GM18519 (cell line): ENCODE measurements around the gene CCPG1.
A peak's percentile ranks its signal among the peaks of the same experiment; 100 is the strongest.

Source experiments
- ATAC-seq: cut with Tn5 transposase; IDR thresholded peaks from one replicate; pipeline ENCODE4 v1.9.1; 2021; ENCODE audit warnings: mild to moderate bottlenecking, moderate library complexity; ENCODE audit not compliant: unreplicated experiment, low FRiP score

The CCPG1 gene

GRCh38 chr15:55387027-55387426 is 21.1 kb downstream of the CCPG1 start:
- ATAC-seq: no peak

GRCh38 chr15:55383687-55384086 is 24.5 kb downstream of the CCPG1 start:
- ATAC-seq: no peak

- no peak for ATAC-seq
Measured at GRCh38 chr15:55381595-55381994, 26.6 kb downstream of the CCPG1 start.

GRCh38 chr15:55379095-55379494 is 29.1 kb downstream of the CCPG1 start:
- no peak for ATAC-seq

GRCh38 chr15:55372701-55373440 is 35.3 kb downstream of the CCPG1 start:
- peak; percentile 57 for ATAC-seq

DNA sequence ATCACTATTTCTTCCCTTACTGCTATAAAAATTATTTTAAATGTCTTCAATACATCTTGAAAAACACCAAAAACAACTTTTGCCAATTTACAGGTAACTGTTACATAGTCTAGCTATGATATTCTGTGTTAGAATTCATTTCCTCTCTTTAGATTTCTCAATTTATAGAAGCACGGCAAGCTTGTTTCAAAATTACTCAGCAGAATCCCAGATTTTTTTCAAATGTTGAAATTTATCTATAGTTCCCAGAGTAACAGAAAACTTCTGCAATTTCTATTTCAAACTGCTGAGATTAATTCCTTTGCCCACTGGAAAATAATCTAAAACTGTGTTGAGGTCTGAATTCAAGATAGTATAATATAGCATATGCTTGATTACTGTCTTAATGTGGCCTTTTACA is 41.2 kb downstream of the CCPG1 start:
- no peak for ATAC-seq

DNA sequence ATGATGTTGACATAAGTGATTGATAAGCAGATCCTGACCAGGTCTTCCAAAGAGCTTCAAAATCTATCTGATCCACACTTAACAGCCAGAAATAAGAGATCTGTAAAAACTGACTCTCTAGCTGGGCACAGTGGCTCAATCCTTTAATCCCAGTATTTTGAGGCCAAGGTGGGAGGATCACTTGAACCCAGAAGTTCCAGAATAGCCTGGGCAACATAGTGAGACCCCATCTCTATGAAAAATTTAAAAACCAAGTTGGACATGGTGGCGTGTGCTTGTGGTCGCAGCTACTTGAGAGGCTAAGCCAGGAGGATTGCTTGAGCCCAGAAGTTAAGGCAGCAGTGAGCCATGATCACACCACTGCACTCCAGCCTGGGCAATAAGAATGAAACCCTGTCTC is 45.5 kb downstream of the CCPG1 start:
- ATAC-seq: no peak

- no peak for ATAC-seq
Measured at GRCh38 chr15:55361048-55361447, 47.1 kb downstream of the CCPG1 start.

DNA sequence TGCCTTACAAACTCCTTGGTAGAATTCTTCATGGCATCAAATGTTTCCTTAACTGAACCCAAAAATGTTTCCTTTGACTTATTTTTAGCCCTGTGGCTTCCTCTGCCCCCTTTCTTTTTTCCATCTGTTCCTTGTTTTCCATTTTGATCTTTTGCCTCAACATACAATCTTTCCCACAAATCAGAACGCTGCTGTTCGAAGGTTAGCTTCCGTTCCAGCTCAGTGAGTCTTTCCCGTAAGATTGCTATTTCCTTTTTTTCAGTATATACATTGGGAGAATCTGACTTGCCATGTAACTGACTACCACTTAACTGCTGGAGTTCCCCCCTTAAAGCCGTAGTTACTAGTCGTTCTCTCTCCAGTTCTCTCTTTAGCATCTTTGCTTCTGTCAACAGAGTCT is 47.9 kb downstream of the CCPG1 start:
- no peak for ATAC-seq

- no peak for ATAC-seq
Measured at GRCh38 chr15:55358471-55358870, 49.7 kb downstream of the CCPG1 start.

DNA sequence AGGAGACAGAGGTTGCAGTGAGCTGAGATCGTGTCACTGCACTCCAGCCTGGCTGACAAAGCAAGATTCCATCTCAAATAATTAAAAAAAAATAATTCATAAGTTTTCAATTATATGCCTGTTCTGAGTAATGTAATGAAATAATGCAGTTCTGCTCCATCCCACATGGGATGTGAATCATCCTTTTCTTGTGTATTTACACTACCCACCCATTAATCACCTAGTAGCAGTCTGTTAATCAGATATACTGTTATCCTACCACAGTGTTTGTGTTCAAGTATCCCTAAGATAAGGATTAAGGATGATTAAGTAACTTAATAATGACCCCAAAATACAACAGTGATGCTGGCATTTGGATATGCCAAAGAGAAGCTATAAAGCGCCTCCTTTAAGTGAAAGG is 50.4 kb downstream of the CCPG1 start:
- no peak for ATAC-seq

DNA sequence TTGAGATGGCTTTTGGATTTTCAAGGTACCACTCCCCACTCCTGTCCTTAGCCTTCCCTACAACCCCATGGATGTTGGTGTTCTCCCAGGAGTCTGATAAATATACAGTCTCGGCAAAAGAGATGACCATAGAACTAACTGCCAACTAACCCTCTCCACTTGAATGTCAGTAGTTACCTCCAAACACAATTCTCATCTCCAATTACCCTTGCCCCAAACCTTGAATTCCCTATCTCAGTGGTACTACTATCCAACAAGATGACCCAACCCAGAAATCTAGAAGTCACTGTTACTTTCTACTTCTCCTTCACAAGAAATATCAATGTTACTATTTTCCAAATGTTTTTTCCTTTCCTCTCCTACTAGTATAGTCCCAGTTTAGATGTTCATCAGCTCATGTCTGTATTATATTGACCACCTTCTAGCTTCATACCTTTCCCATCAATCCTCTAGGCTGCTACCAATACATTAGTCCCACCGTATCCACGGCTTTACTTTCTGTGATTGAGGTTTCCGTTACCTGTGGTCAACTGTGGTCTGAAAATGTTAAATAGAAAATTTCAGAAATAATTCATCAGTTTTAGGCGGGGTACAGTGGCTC is 51.1 kb downstream of the CCPG1 start:
- ATAC-seq: no peak

GRCh38 chr15:55353025-55353424 is 55.1 kb downstream of the CCPG1 start:
- ATAC-seq: no peak

GRCh38 chr15:55349282-55349681 is 58.9 kb downstream of the CCPG1 start:
- no peak for ATAC-seq

DNA sequence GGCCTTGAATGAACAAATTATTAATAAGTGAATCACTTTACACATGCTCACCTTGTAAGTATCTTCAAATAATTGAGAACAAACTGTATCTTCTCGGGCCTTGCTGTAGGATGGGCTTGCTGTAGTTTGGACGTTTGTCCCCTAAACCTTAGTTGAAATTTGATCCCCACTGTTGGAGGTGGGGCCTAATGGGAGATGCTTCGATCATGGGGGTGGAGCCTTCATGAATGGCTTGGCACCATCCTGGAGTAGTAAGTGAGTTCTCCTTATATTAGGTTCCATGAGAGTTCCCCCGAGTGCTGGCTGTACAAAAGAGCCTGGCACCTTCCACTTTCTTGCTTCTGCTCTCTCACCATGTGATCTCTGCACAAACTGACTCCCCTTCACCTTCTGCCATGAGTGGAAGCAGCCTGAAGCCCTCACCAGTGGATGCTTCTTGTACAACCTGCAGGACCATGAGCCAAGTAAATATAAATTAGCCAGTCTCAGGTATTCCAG is 59.8 kb downstream of the CCPG1 start:
- no peak for ATAC-seq

GRCh38 chr15:55344206-55344605 is 64.0 kb downstream of the CCPG1 start:
- no peak for ATAC-seq

- ATAC-seq: no peak
Measured at GRCh38 chr15:55343168-55343567, 65.0 kb downstream of the CCPG1 start.

DNA sequence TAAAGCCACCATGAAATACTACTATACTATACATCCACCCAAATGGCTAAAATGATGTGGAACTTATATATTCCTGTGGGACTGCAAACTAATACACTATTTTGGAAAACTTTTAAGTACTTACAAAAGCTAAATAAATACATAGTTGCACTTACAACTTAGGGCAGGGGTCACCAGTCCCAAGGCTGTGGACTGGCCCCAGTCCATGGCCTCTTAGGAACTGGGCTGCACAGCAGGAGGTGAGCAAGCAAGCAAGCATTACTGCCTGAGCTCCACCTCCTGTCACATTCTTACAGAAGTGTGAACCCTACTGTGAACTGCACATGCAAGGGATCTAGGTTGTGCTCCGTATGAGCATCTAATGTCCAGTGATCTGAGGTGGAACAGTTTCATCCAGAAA is 71.0 kb downstream of the CCPG1 start:
- ATAC-seq: no peak

DNA sequence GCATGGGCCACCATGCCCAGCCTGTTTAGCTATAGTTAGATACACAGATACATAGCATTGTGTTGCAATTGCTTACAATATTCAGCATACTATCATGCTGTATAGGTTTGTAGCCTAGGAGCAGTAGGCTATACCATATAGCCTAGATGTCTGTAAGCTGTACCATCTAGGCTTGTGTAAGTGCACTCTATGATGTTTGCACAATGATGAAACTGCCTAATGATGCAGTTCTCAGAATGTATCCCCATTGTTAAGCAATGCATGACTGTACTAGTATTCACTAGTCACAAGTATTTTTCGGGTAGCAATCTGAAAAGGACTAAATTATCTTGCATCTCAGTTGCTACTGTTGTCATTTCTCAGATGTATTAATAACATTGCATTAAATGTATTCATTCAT is 73.2 kb downstream of the CCPG1 start:
- ATAC-seq: no peak

DNA sequence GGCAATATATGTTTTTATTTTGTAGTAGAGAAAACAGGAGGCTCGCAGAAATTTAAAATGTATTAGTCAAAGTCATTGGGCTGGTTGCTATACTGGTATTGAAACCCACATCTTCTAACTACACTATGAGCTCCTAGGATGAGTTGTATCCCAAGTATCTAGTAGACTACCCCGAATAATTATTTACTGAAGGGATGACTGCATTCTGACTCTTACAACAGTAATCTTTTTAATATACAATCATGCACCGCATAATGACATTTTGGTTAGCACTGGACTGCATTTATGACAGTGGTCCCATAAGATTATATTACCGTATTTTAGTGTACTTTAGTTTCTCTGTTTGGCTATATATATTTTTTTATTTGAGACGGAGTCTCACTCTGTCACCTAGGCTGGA is 73.8 kb downstream of the CCPG1 start:
- no peak for ATAC-seq

GRCh38 chr15:55327387-55327786 is 80.8 kb downstream of the CCPG1 start:
- ATAC-seq: no peak

DNA sequence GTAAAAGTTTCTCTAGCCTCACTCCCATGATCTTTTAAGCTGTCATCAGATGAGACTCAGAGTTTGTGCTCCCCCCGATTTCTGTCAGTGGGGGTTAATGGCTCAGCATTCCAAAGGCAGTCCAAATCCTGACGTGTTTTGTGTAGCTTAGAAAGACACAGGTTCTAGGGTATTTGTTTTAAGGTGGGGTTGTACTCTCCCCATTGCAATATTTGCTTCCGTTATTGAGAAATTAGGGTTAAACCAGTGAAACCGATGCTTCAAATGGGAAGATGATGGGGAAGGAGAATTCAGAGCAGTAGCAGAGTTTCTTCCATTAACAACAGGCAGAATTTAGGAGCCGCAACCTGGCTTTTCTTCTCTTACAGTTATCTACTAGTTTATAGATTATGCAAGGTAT is 85.7 kb downstream of the CCPG1 start:
- no peak for ATAC-seq
